MM.1S (cell line): ENCODE measurements around the gene TTC28.

Experiments
- DNase-seq: peaks from one replicate; pipeline ENCODE4 v3.0.0-alpha.2; 2015
- H2AFZ ChIP-seq: fragments of 300-600 bp; sonication (generic); 2 replicates; pipeline ENCODE4 v1.6.0; 2016; ENCODE audit warnings: antibody characterized with exemption, low read length
- H3F3A ChIP-seq: fragments of 300-600 bp; sonication (generic); 2 replicates; pipeline ENCODE4 v1.6.1; 2016; ENCODE audit warnings: mild to moderate bottlenecking, antibody characterized with exemption, low read length, moderate library complexity, mixed read lengths; ENCODE audit not compliant: insufficient read depth
- H3K27ac ChIP-seq: fragments of 300-600 bp; sonication (generic); 2 replicates; pipeline ENCODE4 v1.5.1; 2016; ENCODE audit warnings: mild to moderate bottlenecking, low read length
- H3K27me3 ChIP-seq: fragments of 300-600 bp; sonication (generic); replicated peaks from 2 replicates; pipeline ENCODE4 v1.6.0; 2016; ENCODE audit warnings: low read length; ENCODE audit not compliant: insufficient read depth
- H3K36me3 ChIP-seq: fragments of 300-600 bp; sonication (generic); replicated peaks from 2 replicates; pipeline ENCODE4 v1.6.1; 2016; ENCODE audit warnings: mild to moderate bottlenecking, low read length, mixed read lengths; ENCODE audit not compliant: insufficient read depth
- H3K4me1 ChIP-seq: fragments of 300-600 bp; sonication (generic); 2 replicates; pipeline ENCODE4 v1.6.1; 2016; ENCODE audit warnings: low read length, mixed read lengths
- H3K4me2 ChIP-seq: fragments of 300-600 bp; sonication (generic); 2 replicates; pipeline ENCODE4 v1.6.0; 2016; ENCODE audit warnings: low read depth, low read length
- H3K4me3 ChIP-seq: fragments of 300-600 bp; sonication (generic); 2 replicates; pipeline ENCODE4 v1.5.1; 2016; ENCODE audit warnings: low read length, mixed read lengths
- H3K79me2 ChIP-seq: fragments of 300-600 bp; sonication (generic); 2 replicates; pipeline ENCODE4 v1.6.1; 2016; ENCODE audit warnings: mixed run types, low read length, mixed read lengths
- H3K9ac ChIP-seq: fragments of 300-600 bp; sonication (generic); 2 replicates; pipeline ENCODE4 v1.6.1; 2016; ENCODE audit warnings: low read length, mixed read lengths
- H3K9me2 ChIP-seq: fragments of 300-600 bp; sonication (generic); replicated peaks from 2 replicates; pipeline ENCODE4 v1.6.1; 2016; ENCODE audit warnings: mild to moderate bottlenecking, low read length, mixed read lengths; ENCODE audit not compliant: insufficient read depth
- H3K9me3 ChIP-seq: fragments of 300-600 bp; sonication (generic); replicated peaks from 2 replicates; pipeline ENCODE4 v1.6.1; 2016; ENCODE audit warnings: mild to moderate bottlenecking, low read length, mixed read lengths; ENCODE audit not compliant: insufficient read depth
- H4K20me1 ChIP-seq: fragments of 300-600 bp; sonication (generic); 2 replicates; pipeline ENCODE4 v1.6.1; 2016; ENCODE audit warnings: mild to moderate bottlenecking, low read length, moderate library complexity, mixed read lengths; ENCODE audit not compliant: insufficient read depth
- EZH2 ChIP-seq: fragments of 300-600 bp; sonication (generic); optimal IDR thresholded peaks from 2 replicates; pipeline ENCODE3; 2017; ENCODE audit warnings: low read depth, mild to moderate bottlenecking, antibody characterized with exemption, low read length, mixed read lengths
- EZH2phosphoT487 ChIP-seq: fragments of 300-600 bp; sonication (generic); IDR thresholded peaks from 2 replicates; pipeline ENCODE4 v1.6.1; 2018; ENCODE audit warnings: antibody characterized with exemption, low read length
- TF ChIP-seq, protein P1 (sequence below): fragments of 300-600 bp; sonication (generic); IDR thresholded peaks from 2 replicates; pipeline ENCODE4 v1.5.1; 2016; ENCODE audit warnings: antibody characterized with exemption, low read length, mixed read lengths

Gene TTC28

DNA sequence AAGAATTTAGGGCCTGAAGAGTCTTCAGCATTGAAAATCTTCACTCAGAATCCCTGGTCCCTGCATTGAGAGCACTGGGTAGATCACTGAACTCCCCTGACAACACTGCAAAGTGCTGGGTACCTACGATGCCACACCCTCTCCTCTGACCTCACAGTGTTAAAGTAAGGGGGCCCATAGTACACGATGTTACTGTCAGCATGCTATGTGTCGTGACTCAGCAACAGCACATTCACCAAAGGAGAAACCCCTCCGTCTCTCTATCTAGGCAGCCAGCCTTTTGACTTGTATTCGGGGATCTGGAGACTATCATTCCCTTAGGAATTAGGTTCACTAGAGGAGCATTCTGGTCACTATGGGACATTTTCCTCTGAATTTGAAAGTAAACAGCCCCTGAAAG is 693.2 kb downstream of the TTC28 start:
- H4K20me1 ChIP-seq: no peaks in the 10 kb centered on the region
- no peaks in the 10 kb centered on the region for H3K27me3 ChIP-seq
- no peaks in the 10 kb centered on the region for H3F3A ChIP-seq
- H3K27ac ChIP-seq: no peak overlapping the region
- no peak overlapping the region for H3K9ac ChIP-seq
- H3K4me1 ChIP-seq: no peaks in the 10 kb centered on the region
- H3K4me2 ChIP-seq: no peak overlapping the region
- no peaks in the 10 kb centered on the region for H3K79me2 ChIP-seq
- TF ChIP-seq, protein P1, sequence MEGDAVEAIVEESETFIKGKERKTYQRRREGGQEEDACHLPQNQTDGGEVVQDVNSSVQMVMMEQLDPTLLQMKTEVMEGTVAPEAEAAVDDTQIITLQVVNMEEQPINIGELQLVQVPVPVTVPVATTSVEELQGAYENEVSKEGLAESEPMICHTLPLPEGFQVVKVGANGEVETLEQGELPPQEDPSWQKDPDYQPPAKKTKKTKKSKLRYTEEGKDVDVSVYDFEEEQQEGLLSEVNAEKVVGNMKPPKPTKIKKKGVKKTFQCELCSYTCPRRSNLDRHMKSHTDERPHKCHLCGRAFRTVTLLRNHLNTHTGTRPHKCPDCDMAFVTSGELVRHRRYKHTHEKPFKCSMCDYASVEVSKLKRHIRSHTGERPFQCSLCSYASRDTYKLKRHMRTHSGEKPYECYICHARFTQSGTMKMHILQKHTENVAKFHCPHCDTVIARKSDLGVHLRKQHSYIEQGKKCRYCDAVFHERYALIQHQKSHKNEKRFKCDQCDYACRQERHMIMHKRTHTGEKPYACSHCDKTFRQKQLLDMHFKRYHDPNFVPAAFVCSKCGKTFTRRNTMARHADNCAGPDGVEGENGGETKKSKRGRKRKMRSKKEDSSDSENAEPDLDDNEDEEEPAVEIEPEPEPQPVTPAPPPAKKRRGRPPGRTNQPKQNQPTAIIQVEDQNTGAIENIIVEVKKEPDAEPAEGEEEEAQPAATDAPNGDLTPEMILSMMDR: no peak
- TF ChIP-seq EZH2phosphoT487 (no peak), EZH2 (no peak)
- H3K4me3 ChIP-seq: no peak overlapping the region
- no peaks in the 10 kb centered on the region for H3K9me3 ChIP-seq
- no peaks in the 10 kb centered on the region for H3K36me3 ChIP-seq
- H2AFZ ChIP-seq: no peak overlapping the region
- DNase-seq: no peak
- no peaks in the 10 kb centered on the region for H3K9me2 ChIP-seq

DNA sequence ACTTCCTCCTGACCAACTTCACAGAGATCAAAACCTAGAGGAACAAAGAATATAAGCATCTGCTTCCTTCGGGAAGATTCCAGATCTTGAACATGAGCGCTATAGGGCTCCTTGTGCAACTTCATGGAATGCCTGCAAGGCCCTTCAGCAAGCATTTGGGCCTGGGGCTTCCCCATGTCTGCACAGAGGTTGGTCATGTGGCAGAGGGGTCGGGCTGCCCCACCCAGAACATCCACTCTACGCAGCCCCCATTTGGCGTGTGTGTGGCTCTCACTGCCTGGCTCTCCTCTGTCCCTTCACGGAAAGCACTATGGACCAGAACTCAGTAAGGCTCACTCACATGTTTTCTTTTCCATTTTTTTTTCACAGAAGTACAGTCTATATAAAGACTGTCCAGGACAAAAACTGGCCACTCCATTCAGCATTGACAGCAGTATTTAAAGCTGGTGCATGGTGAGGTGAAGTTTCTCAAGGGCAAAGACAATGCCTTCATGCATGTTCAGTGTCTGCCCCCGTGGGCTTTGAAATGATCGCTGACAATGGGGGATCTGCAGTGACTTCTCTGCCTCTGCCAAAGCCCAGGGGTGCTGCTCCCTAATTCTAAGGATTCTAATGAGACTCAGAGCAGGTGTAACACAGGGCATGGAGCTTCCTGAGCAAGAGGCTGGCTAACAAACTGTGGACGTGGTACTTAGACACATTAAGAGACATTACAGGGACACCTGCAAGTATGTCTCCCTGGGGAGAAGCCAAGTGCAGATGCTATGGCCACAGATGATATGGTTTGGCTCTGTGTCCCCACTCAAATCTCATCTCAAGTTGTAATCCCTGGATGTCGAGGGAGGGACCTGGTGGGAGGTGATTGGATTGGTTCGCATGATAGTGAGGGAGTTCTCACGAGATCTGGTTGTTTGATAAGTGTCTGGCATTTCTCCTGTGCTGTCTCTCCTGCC is 694.0 kb downstream of the TTC28 start:
- Histone ChIP-seq H3K79me2 (no peaks in the 10 kb centered on the region), H3K36me3 (no peaks in the 10 kb centered on the region), H3K4me3 (no peak overlapping the region), H3K9me2 (no peaks in the 10 kb centered on the region), H3K27ac (no peak overlapping the region), H3K4me2 (no peak overlapping the region), H4K20me1 (no peaks in the 10 kb centered on the region), H3K9ac (no peak overlapping the region), H3K9me3 (no peaks in the 10 kb centered on the region), H3F3A (no peaks in the 10 kb centered on the region), H3K27me3 (no peaks in the 10 kb centered on the region), H3K4me1 (no peaks in the 10 kb centered on the region), H2AFZ (no peak overlapping the region)
- no peak for DNase-seq
- no peak for TF ChIP-seq EZH2
- TF ChIP-seq, protein P1: no peak
- no peak for TF ChIP-seq EZH2phosphoT487

DNA sequence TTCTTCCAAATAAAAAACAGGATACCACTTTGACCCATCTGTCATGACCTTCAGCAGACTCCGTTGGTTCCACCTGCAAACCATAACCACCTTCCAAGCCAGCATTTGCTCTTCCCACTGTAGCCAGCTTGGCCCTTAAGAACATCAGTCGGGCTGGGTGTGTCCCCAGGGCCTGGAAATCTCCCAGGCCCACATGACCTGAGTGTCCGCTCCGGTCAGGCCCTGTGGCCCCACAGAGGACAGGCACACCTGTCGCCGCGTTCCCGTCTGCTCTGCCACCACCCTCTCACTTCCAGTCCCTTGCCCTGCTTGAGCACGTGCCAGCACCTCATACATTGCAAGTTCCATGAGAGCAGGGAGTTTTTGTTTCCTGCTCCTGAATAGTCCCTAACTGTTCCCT is 694.9 kb downstream of the TTC28 start:
- no peaks in the 10 kb centered on the region for H3F3A ChIP-seq
- no peaks in the 10 kb centered on the region for H3K9me3 ChIP-seq
- H3K27me3 ChIP-seq: no peaks in the 10 kb centered on the region
- no peak overlapping the region for H3K4me2 ChIP-seq
- H3K4me1 ChIP-seq: no peaks in the 10 kb centered on the region
- H3K36me3 ChIP-seq: no peaks in the 10 kb centered on the region
- no peak overlapping the region for H3K27ac ChIP-seq
- H2AFZ ChIP-seq: no peak overlapping the region
- no peaks in the 10 kb centered on the region for H3K79me2 ChIP-seq
- H4K20me1 ChIP-seq: no peaks in the 10 kb centered on the region
- H3K4me3 ChIP-seq: no peak overlapping the region
- DNase-seq: no peak
- TF ChIP-seq EZH2phosphoT487: no peak
- no peak for TF ChIP-seq EZH2
- TF ChIP-seq, protein P1: no peak
- H3K9ac ChIP-seq: no peak overlapping the region
- H3K9me2 ChIP-seq: no peaks in the 10 kb centered on the region
